DOHH2 (cell line): ENCODE data around the gene TMEM131.

Source experiments
- CTCF ChIP-seq: fragments of 200-600 bp; sonication (generic); IDR thresholded peaks from one replicate; pipeline ENCODE4 v1.5.1; 2014; ENCODE audit warnings: antibody characterized with exemption, mild to moderate bottlenecking, low read depth, low read length; ENCODE audit not compliant: poor library complexity, severe bottlenecking
- EZH2phosphoT487 ChIP-seq: fragments of 200-600 bp; sonication (generic); IDR thresholded peaks from 2 replicates; pipeline ENCODE4 v1.6.1; 2017; ENCODE audit warnings: borderline replicate concordance, mild to moderate bottlenecking, antibody characterized with exemption, low read length, moderate library complexity, mixed read lengths

GRCh38 chr2:97724946-97725688 lies 270.6 kb downstream of the TMEM131 start:
- TF ChIP-seq CTCF: no peak
- no peak for TF ChIP-seq EZH2phosphoT487
